ENCODE results near the gene FBLN2. TPM values are rescaled to one million over a fixed set of nuclear protein-coding genes. Genes with fewer than 3 reads are reported as not detected.

The FBLN2 gene
- polyA plus RNA-seq, 1 of the 3 experiments (the other 2 are of a cell fraction): 5.2 TPM

DNA sequence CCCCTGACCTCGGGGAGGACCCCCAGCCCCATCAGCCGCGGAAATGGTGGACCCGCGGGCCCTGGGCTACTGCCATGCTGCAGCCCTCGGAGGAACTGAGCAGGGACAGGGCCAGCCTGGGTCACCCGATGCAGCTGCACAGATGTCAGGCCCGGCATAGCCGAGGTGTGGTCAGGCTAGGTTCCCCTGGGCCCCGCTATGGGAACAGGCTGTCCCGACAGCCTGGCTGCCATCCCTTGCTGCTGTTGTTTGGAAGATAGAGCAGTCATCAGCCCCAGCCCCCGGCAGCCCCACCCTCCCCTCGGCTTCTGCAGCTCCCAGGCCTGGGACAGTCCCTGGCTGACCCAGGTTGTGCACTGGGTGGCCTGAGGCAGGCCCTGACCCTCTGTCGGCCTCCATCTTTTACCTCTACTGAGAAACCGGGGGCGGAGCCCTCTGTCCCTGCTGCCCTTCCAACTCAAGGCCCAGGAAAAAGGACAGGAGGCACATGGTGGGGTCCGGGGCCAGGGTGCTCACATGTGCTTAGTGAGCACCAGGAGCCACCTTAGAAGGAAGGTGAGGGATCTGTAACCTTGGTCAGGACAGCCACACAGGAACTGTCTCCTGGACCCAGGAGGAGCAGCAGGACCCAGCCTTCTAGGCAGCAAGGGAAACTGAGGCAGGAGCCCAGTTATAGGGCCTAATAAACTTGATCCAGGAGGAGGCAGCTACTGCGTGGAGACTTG, 31.5 kb upstream of the FBLN2 start (continued):
- TF ChIP-seq, protein P1, sequence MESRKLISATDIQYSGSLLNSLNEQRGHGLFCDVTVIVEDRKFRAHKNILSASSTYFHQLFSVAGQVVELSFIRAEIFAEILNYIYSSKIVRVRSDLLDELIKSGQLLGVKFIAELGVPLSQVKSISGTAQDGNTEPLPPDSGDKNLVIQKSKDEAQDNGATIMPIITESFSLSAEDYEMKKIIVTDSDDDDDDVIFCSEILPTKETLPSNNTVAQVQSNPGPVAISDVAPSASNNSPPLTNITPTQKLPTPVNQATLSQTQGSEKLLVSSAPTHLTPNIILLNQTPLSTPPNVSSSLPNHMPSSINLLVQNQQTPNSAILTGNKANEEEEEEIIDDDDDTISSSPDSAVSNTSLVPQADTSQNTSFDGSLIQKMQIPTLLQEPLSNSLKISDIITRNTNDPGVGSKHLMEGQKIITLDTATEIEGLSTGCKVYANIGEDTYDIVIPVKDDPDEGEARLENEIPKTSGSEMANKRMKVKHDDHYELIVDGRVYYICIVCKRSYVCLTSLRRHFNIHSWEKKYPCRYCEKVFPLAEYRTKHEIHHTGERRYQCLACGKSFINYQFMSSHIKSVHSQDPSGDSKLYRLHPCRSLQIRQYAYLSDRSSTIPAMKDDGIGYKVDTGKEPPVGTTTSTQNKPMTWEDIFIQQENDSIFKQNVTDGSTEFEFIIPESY (IDR thresholded peaks at IDR 0.05; ENCODE audit: borderline replicate concordance, low read depth): no peak
- TF ChIP-seq, protein P2, sequence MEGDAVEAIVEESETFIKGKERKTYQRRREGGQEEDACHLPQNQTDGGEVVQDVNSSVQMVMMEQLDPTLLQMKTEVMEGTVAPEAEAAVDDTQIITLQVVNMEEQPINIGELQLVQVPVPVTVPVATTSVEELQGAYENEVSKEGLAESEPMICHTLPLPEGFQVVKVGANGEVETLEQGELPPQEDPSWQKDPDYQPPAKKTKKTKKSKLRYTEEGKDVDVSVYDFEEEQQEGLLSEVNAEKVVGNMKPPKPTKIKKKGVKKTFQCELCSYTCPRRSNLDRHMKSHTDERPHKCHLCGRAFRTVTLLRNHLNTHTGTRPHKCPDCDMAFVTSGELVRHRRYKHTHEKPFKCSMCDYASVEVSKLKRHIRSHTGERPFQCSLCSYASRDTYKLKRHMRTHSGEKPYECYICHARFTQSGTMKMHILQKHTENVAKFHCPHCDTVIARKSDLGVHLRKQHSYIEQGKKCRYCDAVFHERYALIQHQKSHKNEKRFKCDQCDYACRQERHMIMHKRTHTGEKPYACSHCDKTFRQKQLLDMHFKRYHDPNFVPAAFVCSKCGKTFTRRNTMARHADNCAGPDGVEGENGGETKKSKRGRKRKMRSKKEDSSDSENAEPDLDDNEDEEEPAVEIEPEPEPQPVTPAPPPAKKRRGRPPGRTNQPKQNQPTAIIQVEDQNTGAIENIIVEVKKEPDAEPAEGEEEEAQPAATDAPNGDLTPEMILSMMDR (IDR thresholded peaks at IDR 0.05): no peak
- TF ChIP-seq EZH2phosphoT487 (IDR thresholded peaks at IDR 0.05; ENCODE audit: borderline replicate concordance, low read depth) (no peak), RAD21 (IDR thresholded peaks at IDR 0.05; ENCODE audit: low read length) (no peak)

DNA sequence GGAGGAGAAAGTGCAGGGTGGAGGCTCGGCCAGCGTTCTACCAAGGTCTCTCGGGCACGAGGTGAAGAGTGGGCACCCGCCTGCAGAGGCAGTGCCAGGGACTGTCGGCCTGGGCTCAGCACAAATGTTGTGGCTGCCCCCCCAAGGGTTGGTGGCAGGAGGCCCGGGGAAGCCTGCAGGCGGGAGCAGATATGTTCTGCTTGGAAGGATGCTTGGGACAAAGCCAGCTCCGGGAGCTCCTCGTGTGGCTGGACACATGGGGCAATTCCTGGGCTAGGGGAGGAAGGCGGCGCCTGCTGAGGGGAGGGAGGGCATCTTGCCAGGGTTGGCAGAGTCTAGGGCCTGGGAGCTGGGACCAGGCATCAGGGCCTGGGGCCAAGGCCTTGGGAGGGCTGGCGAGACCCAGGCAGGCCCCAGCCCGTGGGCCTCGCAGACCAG, 30.4 kb upstream of the FBLN2 start:
- H3K4me1 ChIP-seq (ENCODE audit: control insufficient read depth in 1 of 2, insufficient read depth in 2 of 2, low read depth in 1 of 2, low read length in 1 of 2): peaks cover 0 to 37% of the 10 kb centered on the region in 2 experiments; a peak in 1 of 4 replicates
- POLR2A ChIA-PET: interaction anchor here (1.1 kb wide), 1 partner anchor 48 kb away, joined by 4 read pairs; no protein-coding TSS in a partner anchor
- 67% methylated on average over 10 of the region's 15 CpGs for WGBS (ENCODE audit: low lambda C conversion rate)

DNA sequence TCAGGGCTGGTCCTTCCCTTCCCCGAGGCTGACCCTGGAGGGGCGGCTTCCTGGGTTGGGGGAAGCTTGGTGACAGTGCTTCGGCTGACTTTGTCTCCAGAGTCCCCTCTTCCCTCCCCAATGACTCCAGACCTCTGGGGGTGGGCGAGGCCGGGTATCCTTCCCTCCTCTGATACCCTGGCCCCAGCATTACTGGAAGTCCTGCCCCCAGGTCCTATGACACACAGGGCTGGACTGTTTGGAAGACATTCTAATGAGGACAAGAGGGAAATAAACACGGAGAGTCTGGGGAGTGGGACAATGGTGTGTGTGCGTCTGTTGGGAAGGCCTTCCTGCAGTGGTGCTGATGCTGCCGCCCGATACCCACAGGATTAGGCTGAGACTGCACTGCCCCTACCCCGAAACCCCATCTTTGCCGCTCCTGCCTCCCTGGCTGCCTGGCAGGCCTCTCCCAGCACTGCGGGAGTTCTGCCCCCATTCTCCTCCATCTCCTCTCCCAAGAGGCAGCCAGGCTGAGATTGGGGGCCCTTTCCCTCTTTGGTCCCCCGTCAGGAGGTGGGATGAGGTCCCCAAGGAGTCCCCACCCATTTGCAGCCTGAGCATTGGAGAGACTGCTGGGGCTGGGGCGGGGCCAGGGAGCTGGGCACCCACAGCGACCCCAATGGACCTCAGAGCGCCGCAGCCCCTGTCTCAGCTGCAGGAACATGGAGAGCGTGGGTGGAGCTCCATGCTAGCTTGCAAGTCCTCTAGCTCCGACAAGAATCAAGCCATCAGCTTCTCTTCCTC, 29.7 kb upstream of the FBLN2 start:
- WGBS (ENCODE audit: low lambda C conversion rate): 82% methylated on average over 17 of the region's 19 CpGs
- Histone ChIP-seq H3K36me3 (replicated peaks in 1 of 2; ENCODE audit: control insufficient read depth in 1 of 2, insufficient read depth in 2 of 2, low read length in 1 of 2) (no peaks in the 10 kb centered on the region), H3K4me3 (ENCODE audit: low read depth in 2 of 2, low read length in 1 of 2) (no peak overlapping the region), H4K20me1 (ENCODE audit: insufficient read depth) (no peaks in the 10 kb centered on the region), H3K79me2 (ENCODE audit: insufficient read depth) (no peaks in the 10 kb centered on the region), H3F3A (replicated peaks; ENCODE audit: insufficient read depth) (no peaks in the 10 kb centered on the region), H3K27me3 (ENCODE audit: insufficient read depth) (no peaks in the 10 kb centered on the region), H3K4me2 (no peak overlapping the region), H3K4me1 (ENCODE audit: control insufficient read depth in 1 of 2, insufficient read depth in 2 of 2, low read depth in 1 of 2, low read length in 1 of 2) (peaks cover 0 to 30% of the 10 kb centered on the region in 2 experiments; a peak in 1 of 4 replicates), H3K9ac (no peak overlapping the region), H3K9me3 (no peaks in the 10 kb centered on the region), H3K27ac (ENCODE audit: low read depth in 2 of 2, low read length in 1 of 2) (no peak overlapping the region; a peak in 1 of 4 replicates), H3K9me2 (no peaks in the 10 kb centered on the region), H2AFZ (ENCODE audit: low read depth) (no peak overlapping the region)
- CTCF ChIA-PET: interaction anchor here (0.6 to 29.6 kb wide), 6 partner anchors 9 to 1791 kb away, joined by 3 to 872 read pairs (median 4); no protein-coding TSS in a partner anchor
- DNase-seq: no peak
- POLR2A ChIA-PET: interaction anchor here (1.1 kb wide), 1 partner anchor 47 kb away, joined by 4 read pairs; no protein-coding TSS in a partner anchor
- TF ChIP-seq, protein P3, sequence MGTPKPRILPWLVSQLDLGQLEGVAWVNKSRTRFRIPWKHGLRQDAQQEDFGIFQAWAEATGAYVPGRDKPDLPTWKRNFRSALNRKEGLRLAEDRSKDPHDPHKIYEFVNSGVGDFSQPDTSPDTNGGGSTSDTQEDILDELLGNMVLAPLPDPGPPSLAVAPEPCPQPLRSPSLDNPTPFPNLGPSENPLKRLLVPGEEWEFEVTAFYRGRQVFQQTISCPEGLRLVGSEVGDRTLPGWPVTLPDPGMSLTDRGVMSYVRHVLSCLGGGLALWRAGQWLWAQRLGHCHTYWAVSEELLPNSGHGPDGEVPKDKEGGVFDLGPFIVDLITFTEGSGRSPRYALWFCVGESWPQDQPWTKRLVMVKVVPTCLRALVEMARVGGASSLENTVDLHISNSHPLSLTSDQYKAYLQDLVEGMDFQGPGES (IDR thresholded peaks at IDR 0.05; ENCODE audit: low read depth, low read length): no peak
- no peak for TF ChIP-seq YY1 (IDR thresholded peaks at IDR 0.05; ENCODE audit: low read depth)
- no peak for TF ChIP-seq TCF12 (IDR thresholded peaks at IDR 0.05)
- TF ChIP-seq, protein P4, sequence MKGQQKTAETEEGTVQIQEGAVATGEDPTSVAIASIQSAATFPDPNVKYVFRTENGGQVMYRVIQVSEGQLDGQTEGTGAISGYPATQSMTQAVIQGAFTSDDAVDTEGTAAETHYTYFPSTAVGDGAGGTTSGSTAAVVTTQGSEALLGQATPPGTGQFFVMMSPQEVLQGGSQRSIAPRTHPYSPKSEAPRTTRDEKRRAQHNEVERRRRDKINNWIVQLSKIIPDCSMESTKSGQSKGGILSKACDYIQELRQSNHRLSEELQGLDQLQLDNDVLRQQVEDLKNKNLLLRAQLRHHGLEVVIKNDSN (IDR thresholded peaks at IDR 0.05; ENCODE audit: borderline replicate concordance, low read depth): no peak
- TF ChIP-seq TAF1 (IDR thresholded peaks at IDR 0.05; ENCODE audit: borderline replicate concordance, low read depth, low read length): no peak
- no peak for TF ChIP-seq FOSL2 (IDR thresholded peaks at IDR 0.05; ENCODE audit: borderline replicate concordance, low read depth)
- TF ChIP-seq GATA2 (CRISPR knock-in tag; IDR thresholded peaks at IDR 0.05): no peak
- no peak for TF ChIP-seq TEAD4 (IDR thresholded peaks at IDR 0.05; ENCODE audit: borderline replicate concordance, insufficient read depth)
- TF ChIP-seq EP300 (IDR thresholded peaks at IDR 0.05; ENCODE audit: borderline replicate concordance in 1 of 2, low read depth in 1 of 2, low read length in 1 of 2): no peak
- no peak for TF ChIP-seq RAD21 (IDR thresholded peaks at IDR 0.05; ENCODE audit: low read length)
- TF ChIP-seq, protein P5, sequence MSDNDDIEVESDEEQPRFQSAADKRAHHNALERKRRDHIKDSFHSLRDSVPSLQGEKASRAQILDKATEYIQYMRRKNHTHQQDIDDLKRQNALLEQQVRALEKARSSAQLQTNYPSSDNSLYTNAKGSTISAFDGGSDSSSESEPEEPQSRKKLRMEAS (IDR thresholded peaks at IDR 0.05; ENCODE audit: low read depth): no peak
- no peak for TF ChIP-seq SIN3A (IDR thresholded peaks at IDR 0.05; ENCODE audit: borderline replicate concordance, low read depth, low read length)

More for the DNA sequence above, 30.4 kb upstream of the FBLN2 start:
- no peaks in the 10 kb centered on the region for H3K79me2 ChIP-seq (ENCODE audit: insufficient read depth)
- CTCF ChIA-PET: interaction anchor here (1.1 to 29.6 kb wide), 2 partner anchors 17 to 132 kb away, joined by 5 to 872 read pairs; no protein-coding TSS in a partner anchor
- H3K27ac ChIP-seq (ENCODE audit: low read depth in 2 of 2, low read length in 1 of 2): peak overlapping the region in 1 of 2 experiments; percentile 19; a peak in 1 of 4 replicates
- H3K9ac ChIP-seq: no peak overlapping the region
- no peaks in the 10 kb centered on the region for H4K20me1 ChIP-seq (ENCODE audit: insufficient read depth)
- no peaks in the 10 kb centered on the region for H3F3A ChIP-seq (replicated peaks; ENCODE audit: insufficient read depth)
- no peaks in the 10 kb centered on the region for H3K9me2 ChIP-seq
- no peak overlapping the region for H3K4me2 ChIP-seq
- H2AFZ ChIP-seq (ENCODE audit: low read depth): no peak overlapping the region
- H3K4me3 ChIP-seq (ENCODE audit: low read depth in 2 of 2, low read length in 1 of 2): no peak overlapping the region
- no peaks in the 10 kb centered on the region for H3K27me3 ChIP-seq (ENCODE audit: insufficient read depth)
- TF ChIP-seq MEF2A (IDR thresholded peaks at IDR 0.05; ENCODE audit: borderline replicate concordance, low read depth): no peak
- DNase-seq: peak; percentile 68
- H3K36me3 ChIP-seq (replicated peaks in 1 of 2; ENCODE audit: control insufficient read depth in 1 of 2, insufficient read depth in 2 of 2, low read length in 1 of 2): no peaks in the 10 kb centered on the region
- H3K9me3 ChIP-seq: no peaks in the 10 kb centered on the region

Measured in SK-N-SH (cell line).